GM21423 (cell line): ENCODE results near the gene KCNG4.

Experiments
- ATAC-seq: cut with Tn5 transposase; IDR thresholded peaks from one replicate; pipeline ENCODE4 v1.9.1; 2021; ENCODE audit warnings: mild to moderate bottlenecking, moderate library complexity; ENCODE audit not compliant: unreplicated experiment

Gene KCNG4

DNA sequence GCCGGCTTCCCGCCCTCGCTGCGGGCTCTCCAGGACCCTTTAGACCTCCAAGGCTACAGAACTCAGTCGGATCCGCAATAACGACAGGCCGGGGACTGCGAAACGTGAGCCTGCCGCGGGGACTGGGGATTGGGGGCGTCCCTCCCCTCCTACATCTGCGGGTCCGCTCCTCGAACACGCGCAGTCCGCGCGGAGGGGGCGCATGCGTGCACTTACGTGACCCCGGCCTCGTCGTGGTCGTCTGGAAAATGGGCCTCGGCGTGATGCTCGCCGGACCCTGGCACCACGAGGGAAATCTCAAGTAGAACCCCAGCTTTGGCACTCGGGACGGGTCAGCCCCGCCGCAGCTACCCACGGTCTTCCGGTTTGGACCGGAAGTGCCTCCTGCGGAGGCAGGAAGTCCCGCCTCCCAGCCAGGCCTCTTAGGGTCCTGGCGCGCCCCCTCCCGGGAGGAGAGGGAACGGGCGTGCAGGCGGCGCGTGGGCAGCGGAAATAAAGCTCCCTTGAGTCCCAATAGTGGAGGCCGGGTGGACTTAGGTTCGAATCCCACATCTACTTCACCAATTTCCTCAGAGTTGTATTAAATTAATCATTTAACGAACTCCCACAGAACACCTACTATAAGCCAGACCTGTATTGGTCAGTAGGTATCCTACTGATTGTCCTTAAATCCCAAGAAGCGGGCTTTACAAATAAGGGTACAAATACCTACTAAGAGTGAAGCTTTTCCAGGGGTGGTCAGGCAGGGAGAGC, 53.0 kb downstream of the KCNG4 start, which contains the start of gene TAF1C:
Gene TAF1C, minus strand, starts transcription at position 373 of the 753 bp plus-strand sequence. CDS start 2,069 bp downstream, outside the sequence.
- ATAC-seq = peak; percentile 95

DNA sequence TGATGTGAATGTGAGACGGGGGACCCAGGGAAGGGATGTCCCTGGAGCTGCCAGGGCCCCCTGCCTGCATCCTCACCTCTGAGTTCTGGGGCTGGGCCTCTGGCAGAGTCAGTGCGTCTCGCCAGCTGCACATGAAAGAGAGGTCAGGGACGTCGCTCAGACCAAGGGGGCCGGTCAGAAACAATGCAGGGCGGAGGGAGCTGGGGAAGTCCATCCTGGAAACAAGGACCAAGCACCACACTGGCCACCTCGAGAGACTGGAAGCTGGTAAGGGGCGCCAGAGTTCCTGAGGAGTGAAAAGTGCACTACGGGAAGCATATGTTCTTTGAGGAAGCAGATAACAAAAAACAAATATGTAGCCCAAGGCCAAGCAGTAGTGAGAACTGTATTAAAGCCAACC, 55.0 kb downstream of the KCNG4 start:
- ATAC-seq = no peak

DNA sequence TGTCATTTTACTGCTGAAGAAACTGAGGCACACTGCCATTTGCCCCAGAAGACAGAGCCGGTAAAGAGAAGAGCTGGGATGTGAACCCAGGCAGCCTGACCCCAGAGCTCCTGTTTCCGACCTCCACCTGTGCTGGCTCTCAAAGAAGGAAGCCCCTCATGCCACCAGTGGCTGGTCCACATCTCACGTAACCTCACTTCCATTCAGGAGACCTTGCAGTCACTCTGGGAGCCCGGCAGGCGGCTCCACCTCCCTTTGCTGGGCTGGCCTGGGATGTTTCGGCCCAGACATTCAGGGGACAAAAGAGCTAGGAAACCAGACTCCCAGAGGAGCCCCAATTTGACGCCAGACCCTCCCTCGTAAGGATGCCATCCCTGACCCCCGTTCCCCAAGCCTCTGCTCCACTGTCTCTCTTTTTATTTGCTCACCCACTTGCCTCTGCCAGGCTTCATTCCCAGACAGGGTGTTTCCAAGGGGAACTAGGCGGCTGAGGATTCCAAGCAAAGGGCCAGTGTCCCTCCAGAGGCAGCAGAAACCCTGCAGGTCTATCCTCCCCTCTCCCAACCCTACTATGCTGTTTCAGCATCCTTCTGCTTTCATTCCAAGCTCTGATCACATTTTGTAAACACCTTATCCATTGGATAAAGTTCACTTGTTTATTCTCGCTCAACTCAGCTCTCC, 55.8 kb downstream of the KCNG4 start:
- no peak for ATAC-seq

DNA sequence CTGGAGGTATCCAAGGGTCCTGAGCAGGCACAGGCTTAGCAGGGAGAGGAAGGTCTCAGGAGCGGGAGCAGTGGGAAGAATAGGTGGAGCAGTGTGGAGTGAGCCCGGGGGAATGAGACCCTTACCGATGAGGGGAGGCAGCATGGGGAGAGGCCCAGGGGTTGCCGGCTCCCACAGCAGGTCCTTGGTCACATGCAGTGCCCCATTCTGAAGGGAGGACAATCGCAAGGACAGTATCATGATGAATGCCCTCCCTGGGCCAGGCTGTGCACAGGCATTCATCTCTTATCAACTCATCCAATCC, 56.3 kb downstream of the KCNG4 start:
- no peak for ATAC-seq

DNA sequence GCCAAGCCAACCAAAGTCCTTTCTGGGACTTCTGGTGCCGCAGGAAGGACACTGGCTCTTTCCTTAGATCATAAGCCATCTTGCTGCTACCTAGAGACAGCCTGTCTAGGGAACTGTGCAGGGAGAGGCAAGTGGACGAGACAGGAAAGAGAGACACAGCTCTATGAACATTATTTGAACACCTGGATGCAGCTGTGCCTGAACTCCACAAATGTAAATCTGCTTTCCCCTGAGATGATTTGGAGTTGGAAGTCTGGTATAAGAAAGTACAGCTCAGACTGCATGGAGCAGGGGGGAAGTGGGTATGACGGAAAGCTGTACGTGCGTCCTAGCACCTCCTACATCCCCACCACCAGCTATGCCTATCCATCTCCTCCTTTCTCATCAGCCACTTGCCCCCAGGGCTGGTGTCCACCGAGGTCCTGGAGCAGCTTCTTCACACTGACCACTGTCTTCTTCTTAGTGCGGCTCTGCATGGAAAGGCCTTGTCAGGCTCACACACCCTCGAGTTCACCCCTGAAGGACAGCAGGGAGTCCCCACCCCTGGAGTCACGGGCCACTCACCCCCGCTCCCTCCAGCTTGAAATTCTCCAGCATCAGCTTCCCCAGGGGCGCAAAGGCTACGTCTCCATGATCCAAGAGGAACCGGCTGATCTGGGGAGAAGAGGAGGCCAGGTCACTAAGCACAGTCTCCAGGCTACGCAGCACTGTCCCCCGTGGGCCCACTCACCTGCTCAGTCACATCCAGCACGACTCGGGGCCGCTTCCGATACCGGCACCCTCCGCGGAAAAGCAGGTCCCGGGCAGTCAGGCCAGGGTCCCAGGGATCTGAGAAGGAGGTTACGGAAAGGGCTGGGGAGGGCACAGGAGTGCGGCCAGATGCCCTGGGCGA, 56.9 kb downstream of the KCNG4 start:
- no peak for ATAC-seq

DNA sequence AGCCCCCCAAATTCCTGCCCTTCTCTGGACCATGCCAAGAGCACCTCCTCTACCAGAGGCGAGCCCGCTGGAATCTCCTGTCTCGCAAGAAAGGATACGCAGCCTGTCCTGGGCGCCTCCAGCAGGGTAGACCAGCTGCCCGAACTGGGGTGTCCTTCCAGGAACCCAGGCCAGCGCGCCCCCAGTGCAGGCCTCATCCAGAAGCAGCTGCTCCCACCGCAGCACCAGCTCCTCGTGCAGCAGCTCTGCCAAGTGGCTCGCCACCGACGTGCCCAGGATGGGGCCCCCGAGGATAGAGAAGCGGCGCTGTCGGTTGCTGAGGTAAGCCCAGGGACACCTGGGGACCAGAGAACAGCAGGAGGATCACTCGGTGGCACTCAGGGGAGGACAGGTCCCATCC, 57.7 kb downstream of the KCNG4 start:
- ATAC-seq = no peak

DNA sequence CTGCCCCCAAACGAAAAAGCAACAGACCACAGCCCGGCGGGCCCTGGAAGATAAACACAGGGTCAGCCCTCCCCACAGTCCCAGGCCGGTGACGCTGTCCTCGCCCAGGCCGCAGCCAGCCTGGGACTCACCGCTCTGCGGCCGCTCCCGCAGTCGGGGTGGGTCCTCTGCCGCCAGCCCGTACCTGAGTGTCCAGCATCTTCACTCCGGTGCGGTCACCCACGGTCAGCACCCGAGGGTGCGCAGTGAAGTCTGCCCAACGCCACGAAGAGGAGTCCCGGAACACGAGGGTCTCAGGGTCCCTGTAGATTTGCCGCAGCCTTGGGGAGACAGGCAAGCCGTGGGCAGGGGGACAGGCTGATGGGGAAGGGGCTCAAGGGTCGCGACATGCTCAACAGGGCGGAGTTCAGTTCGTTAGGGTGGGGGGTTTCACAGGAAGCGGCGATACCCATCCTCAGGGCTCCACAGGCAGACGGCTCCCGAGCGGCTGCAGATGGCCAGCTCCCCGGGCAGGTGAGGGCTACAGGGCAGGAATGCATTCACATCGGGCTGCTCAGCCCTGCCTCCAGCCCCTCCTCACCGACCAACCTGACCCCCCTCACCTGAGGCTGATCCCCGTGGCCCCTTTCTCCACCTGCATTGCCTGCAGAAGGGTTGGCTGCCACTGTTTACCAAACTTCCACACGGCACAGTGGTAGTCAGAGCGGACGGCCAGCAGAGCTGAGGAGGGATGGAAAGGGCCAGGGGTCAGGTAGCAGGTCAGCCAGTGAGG, 58.5 kb downstream of the KCNG4 start:
- no peak for ATAC-seq

DNA sequence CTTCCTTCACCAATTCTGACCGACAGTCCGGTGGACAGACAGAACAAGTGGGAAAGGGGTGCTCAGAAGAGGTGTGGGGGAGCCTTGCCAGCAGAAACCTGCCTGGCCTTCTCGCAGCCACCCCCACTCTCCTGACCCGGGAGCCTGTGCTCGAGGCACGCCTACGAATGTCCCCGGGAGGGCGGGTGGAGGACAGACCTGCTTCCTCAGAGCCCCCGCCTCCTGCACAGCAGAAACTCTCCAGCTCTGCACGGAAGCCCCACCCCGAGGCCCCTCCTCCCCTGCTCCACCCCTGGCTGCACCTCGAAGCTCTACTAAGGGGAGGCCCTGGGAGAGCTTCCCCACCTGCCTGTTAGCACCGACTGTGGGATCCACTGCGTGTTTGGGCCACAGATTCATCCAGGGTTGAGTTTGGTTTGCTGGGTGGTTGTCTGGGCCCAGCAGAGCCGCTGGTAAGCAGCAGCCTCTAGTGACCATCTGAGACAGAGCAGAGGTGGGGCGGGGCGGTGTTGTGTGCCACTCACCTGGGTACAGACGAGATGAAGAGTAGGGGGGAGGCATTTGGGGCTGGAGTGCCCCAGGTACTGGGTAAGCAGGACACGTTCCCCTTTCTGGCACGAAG, 59.2 kb downstream of the KCNG4 start:
- no peak for ATAC-seq

DNA sequence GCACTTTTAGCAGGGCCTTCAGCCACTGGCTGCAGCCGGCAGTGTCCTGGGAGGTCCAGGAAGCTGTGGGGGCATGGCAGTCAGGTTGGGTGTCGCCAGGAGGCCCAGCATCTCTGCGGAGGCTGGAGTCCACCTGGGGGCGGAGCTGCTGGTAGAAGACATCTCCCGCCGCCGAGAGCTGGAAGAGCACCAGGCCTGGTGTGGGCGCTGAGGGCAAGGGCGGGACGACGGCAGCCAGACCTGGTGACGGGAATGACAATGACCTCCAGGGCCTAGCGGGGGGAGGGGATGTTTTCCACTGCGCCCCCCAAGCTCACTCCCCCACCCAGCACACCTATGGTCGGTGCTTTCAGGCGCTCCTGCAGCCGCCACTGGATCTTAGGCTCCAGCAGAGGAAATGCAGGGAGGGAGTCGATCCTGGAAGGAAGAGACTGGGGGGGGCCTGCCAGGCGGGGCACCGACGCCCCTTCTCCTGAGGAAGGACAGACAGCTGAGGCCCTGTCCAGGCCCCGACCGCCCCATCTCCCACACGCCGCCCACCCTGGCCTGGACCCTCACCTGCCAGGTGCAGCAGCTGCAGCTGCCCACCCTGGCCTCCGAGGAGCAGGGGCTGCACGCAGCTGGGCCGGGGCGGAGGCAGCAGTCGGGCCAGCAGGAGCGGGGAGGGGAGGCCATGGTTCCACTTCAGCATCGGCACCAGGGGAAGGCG, 60.0 kb downstream of the KCNG4 start:
- ATAC-seq = no peak

DNA sequence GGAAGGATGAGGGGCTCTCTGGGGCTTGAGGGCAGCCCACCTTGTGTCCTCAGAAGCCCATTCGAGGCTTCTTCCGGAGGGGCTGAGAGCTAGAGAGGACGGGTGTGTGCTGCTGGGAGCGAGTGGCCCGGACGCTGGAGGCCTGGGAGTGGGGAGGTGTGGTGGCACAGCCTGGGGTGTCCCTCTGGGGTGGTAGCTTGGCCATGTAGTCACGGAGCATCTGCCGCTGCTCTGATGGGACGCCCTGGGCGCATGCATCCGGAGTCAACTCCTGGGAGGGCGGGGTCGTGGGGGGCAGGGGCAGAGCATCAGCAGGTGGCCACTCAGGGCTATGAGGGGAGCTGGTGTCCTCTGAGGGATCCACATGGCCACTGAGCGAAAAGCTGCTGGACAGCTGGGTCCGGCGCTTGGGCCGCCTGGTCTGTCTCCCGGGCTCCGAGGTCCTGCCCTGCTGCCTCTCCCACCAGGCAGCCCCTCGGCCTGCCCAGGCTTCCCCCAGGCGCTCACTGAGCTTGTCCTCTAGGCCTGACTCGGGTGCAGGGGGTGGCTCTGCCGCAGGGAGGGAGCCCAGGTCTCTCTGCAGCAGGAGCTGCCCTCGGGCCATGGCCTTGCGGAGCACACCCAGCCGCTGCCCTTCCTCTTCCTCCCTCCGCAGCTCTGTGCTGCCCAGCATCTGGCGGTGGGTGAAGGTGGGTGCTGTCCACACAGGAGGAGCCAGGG, 60.8 kb downstream of the KCNG4 start:
- ATAC-seq = no peak

DNA sequence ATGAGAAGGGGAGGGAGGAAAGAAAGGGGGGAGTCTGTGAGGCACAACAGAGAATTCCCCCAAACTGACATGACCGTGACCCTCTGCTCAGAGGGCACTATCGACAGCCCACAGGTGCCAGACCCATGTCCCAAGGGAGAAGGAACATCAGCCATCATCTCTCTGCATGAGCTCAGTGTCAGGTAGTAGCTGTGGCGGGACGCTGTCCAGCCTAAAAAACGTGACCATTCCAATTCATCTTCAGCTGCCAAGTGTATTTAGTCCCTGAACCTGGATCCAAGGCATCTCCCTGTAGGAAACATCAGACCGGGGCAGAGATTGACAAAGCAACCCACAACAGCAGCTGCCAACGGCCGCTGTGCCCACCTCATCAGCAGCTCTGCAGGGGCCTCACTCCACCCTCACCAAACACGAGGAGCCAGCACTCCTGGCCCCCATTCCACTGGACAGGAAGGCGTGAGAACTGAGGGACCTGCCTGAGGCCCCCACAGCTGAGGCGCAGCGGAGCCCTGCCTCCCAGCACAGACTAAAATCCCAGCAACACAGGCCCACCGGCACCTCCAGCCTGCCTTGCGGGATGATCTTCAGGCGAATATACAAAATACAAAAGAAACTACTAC, 61.6 kb downstream of the KCNG4 start:
- ATAC-seq = no peak

DNA sequence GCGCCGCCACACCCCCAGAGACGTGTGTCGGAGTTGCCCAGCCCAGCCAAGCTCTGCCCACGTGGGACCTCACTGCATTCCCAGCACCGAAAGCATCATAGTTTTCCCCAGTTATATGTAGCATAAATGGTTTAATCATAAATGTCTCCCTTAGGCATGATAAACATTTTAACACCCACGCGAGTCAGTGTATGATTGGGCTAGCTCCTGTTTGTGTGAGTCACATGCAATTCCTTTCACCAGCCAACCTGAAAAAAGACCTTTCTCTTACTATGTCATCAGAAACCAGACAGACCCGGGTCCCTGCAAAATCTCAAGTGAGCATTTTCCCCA, 62.1 kb downstream of the KCNG4 start:
- ATAC-seq = no peak

DNA sequence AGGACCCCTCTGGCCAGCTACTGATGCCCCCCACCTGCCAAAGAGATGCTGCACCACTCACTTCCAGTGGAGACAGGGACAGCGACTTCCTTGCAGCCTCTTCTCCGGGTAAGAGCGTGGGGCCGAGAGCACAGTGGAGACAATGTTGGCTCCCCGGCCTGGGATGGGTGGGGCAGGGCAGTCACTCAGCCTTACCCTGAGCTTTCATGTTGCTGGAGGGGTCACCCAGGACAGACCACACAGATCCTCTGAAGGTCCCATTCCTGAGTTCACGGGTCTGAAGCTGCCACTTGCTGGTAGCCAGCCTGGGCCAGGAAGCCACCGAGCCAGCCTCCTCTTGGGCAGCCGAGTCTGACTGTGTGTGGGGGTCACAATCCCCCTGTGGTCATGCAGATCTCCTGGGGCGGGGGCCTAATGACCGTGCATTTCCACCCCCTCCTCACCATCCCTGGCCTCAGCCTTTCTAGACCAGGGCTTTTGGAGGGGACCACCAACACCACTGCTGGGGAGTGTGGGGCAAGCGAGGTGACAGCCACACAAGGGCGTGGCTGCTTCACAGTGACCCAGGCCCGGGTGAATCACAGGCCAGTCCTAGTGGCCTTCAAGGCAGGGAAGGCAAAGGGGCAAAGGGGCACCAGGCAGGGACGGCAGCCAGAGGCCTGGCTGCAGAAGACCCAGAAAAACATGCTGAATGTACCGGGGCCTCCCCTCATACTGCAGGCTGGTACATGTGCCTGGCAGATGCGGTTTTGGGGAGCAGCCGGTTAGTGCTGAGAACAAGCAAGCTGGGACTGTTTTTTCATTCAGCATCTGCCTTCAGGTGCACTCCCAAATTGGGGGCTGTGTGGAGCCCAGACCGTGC, 63.4 kb downstream of the KCNG4 start:
- ATAC-seq = no peak

DNA sequence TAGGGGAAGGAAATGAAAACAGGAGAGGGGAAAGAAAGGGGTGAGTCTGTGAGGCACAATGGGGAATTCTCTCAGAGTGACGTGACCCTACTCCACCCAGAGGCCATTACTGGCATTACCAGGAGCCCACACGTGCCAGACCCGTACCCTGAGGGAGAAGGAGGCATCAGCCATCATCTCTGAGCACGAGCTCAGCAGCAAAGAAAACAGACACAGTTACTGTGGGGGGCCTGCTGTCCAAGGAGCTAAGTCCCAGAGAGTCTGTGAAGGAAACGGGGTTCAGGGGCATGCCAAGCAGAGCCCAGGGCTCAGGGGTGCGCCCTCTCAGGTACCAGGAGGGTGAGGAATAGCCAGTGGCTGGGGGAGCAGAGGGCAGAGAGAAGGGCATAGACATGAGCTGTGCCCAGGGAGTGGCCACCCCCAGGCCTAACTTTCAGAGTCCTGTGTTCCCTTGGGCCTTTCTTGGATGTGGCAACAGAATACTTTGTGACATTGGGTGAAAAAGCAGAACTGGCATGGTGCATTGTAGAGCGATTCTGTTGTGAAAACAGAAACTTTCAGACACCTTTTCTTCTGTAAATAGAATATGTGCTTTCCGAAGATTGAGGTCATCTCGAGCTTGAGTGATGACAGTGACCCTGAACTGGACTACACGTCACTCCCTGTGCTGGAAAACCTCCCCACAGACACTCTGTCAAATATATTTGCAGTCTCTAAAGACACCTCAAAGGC, 64.3 kb downstream of the KCNG4 start:
- no peak for ATAC-seq

DNA sequence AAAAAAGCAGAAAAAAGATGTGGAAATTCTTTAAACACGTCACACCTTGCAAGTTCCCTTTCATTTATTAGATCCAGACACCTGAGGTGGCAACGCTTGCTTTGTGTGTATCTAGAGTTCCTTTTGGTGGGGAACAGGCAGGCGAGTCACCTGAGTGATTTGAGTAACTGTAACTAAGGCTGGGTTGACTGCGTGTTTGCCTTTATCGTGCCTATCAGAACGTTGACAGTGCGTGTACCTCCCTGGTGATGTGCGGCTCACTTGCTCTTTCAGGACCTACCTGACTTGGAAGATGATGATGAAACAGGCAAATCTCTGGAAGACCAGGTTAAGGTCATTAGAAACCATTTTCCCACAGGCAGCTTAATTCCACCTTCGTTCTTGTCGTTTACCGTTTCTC, 65.4 kb downstream of the KCNG4 start:
- ATAC-seq = no peak

DNA sequence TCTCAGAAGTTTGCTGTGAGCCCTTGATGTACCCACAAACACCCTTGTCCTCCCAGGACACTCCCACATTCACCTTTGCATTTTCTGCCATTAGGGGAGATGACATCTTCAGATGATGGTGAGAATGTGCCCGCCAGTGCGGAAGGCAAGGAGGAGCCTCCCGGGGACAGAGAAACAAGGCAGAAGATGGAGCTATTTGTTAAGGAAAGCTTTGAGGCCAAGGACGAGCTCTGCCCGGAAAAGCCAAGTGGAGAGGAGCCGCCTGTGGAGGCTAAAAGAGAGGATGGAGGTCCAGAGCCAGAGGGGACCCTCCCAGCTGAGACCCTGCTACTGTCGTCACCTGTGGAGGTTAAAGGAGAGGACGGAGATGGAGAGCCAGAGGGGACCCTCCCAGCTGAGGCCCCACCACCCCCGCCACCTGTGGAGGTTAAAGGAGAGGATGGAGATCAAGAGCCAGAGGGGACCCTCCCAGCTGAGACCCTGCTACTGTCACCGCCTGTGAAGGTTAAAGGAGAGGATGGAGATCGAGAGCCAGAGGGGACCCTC, 70.0 kb downstream of the KCNG4 start:
- ATAC-seq = no peak
